NCI-H128 (cell line): ENCODE measurements around the gene RGS19.
A peak's percentile ranks its signal among the peaks of the same experiment; 100 is the strongest.

Experiments used
- DNase-seq: peaks from one replicate; lab custom pipeline; 2025; ENCODE audit not compliant: unreplicated experiment; lab: John Stamatoyannopoulos, UW

Gene RGS19

DNA sequence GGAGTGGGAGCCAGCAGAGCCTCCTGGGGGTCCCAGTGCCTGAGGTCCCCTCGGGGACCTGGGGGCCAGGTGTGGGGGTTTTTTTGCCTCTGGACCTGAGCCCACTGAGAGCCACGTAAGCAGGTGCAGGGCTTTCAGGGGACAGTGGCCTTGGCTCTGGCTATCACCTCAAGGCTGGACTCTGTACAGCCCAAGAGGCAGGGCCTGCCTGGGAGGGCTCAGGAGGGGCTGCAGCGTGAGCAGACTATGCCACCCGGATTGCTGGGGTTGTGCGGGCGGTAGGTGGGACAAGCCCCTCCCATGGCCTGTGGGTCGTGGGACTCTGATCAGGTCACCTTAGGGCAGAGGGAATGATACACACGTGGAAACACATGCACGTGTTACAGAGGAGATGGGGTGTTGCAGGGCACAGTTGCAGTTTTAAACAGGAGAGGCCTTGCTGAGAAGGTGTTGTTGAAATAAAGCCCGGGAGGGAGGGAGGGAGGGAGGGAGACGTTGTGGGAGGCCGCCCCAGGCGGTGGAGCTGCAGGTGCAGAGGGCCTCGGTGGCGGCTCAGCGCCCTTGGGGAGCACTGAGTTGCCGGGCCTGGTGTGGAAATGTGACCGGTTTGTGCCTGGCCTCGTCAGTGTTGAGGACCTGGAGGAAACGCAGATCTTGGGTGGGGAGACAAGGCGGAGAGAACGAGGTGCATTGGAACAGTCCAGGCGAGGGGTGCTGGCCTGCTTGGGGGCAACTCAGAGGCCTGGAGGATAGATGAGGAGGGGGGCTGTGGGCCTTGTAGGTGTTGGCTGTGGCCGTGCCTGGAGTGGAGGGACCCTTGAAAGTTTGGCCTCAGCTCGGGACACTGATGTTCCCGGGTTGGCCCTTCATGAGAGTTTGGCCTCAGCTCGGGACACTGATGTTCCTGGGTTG lies 14.0 kb downstream of the RGS19 start:
- no peak for DNase-seq

DNA sequence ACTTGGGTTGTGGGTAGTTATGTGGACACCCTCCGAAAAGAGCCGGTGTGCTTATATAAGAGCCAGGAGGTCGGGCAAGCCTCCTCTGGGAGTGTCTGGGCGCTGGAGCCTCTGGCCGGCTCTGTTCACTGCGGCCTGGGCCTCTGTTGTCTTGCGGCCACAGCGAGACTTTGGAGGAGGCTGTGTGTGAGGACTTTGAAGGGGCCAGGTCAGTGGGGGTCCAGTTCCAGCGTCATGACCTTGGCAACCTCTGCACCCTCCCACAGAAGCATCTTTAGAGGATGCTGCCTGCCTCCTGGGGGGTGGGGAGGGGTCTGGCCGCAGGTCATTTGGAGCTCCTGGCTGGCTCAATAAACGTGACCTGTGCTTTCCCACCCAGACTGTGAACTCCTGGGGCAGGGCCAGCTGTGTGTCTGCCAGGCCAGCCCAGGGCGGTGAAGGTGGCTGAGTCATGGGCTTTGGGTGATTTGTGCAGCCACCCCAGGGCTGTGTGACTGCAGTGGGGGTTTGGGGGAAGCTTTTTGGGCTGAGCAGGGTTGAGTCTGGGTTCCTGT lies 15.1 kb downstream of the RGS19 start:
- DNase-seq: no peak

DNA sequence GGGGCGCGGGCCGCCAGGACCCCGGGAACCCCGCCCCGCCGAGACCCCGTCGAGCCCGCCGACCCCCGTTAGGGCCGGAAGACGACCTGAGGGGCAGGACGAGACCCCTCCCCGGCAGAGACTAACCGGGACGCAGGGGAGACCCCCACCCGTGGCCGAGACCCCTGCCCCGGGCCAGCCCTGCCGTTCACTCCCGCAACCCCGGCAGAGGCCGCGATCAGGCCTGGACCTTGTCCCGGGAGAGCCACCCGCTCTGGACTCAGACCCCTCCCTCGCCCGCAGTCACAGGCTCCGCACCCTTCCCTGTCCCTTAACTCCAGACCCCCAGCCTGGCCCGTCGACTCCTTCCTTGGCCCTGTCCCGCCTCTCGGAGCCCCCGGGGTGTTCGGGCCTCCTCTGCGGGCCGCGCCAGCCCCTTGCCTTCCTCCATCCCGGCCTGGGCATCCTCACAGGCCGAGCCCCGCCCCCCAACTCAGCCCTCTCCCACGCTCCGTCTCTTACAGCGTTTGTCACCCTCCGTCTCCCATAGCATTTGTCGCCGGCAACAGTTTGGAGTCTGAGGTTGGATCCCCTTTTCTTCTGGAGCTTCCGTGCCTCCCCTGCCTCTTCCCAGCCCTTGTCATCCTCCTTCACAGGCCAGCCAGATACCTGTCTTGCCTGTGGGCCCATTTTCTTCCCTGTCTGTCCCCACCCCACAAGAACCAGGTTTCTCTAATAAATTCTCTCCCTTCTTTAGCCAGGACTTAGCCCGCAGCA lies 15.8 kb downstream of the RGS19 start:
- DNase-seq: no peak

DNA sequence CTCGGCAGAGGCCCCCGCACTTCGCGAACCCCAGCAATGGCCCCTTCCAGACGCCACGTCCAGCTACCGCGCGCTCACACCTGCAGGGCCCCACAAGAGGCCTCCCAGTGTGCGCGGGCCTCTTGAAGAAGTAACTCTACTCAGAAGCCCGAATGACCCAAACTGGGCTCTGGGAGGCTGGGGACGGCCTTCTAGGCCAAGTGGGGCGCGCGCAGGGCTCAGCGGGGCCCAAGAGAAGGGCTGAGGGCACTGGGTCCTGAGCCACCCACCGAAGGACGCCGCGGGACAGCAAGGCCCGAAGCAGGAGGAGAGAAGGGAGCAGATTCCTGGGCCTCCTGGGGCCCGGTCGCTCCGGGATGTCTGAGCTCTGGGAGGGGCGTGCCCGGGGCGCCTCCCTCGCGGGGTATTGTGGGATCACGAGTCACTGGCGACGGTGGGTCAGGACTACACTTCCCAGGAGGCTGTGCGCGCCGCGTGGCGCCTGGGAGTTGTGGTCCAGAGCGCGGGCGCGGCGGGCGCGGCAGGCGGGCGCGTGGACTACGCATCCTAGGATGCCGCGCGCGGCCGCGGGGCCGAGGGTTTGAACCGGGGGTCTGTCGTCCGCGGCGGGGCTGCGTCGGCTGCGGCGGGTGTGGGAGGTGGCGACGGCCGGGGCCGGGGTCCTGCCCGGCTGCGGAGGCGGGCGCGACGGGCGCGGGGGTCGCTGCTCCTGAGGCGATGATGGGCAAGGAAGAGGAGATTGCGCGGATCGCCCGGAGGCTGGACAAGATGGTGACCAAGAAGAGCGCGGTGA lies 16.5 kb downstream of the RGS19 start, which contains the start of gene TCEA2:
Gene TCEA2, plus strand, starts transcription at position 603 of the 793 bp plus-strand sequence. Its CDS starts 115 bp downstream, at position 718.
- DNase-seq: peak; percentile 85

DNA sequence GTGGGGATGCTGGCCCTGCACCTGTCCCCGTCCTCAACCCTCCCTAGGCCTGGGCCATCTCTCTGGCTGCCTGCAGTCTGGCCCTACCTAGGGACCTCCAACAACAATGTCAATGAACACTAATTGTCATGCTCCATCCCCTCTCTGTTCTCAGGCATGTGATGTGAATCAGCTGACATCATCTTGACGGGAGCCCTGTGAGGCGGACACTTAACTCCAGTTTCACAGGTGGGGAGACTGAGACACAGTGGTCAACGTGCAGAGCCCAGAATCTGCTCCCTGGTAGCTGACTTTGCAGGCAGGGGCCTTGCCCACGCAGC lies 17.1 kb downstream of the RGS19 start:
- DNase-seq: no peak

DNA sequence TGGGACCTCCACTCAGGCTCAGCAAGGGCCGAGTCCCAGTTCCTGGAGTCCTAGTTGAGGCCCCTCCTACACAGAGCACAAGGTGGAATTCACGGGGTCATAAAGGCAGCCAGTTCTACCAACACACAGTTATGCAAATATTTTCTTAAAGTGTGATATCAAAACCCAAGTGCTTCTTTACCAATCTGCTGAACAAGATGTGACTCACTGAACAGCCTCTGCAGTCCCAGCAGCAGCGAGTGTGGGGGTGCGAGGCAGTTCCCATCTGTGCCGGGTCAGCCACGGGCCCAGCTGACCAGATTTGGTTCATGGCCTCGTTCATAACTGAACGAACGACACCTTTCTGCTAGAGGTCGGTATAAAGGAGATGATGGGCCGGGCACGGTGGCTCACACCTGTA lies 20.8 kb downstream of the RGS19 start:
- no peak for DNase-seq

DNA sequence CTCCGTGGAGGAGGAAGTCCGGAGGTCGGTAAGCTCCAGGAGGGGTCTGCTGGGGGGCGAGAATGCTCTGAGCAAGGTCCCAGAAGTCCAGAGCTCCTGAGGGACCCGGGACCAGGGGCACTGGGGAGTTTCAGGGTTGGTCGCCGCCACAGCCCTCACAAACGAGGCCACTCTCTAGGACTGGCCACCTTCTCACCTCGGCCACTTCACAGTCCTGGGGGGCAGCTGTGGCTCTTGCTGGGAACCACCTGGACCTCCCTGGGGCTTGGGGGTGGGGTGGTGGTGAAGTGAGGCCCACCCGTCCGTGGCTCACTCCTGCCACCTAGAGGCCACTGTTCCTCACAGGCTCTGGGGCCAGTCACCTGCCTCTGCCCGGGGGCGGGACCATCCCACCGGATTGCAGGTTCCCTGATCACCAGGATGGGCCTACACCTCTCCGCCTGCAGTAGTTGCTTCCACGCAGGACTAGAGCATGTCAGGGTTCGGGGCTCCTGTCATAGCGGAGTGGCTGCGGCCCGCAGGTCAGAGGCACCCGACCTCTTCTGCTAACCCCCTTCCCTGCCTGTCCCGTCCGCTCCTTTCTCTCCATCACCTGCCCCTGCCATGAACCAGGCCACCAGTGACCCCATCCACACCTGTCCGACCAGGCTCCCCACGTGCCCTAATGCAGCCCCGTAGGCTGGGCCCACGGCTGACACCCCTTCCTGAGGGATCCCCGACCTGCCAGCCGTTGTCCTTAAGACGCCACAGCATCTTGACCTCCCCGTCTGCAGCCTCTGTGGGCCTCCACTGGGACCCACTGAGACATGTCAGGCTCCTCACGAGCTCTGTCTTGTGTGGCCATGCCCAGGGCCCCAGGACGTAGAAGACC lies 21.5 kb downstream of the RGS19 start:
- peak; percentile 41 for DNase-seq

DNA sequence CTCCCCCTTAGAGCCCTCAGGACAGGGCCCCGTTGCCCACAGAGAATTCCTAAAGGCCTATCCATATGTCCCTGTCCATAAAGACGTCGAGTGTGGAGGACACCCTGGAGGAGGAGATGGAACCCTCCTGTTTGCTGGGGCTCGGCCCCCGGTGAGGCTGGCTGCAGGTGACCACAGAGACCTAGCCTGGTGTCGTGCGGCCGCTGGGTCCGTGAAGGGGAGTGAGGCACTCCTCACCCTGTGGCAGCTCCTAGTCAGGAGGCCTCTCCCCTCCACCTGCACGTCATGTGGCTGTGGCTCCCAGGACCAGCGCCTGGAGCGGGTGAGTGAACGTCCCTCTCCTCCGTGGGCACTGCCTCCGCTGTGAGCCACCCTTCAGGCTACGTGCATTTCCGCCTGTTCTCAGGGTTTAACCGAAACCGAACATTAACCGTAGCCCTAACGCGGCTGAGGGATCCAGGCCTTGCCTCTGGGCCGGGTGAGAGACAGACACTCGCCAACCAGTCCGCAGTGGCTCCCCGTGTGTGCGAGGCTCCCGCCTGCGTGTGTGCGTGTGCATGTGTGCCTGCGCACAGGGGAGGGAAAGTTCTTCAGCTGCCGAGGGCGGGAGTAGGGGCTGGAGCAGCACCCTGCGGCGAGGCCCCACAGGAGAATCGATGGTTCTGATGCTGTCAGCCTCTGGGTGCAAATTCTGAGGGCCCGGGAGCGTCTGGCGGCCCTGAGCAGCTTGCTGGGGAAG lies 22.3 kb downstream of the RGS19 start:
- no peak for DNase-seq

DNA sequence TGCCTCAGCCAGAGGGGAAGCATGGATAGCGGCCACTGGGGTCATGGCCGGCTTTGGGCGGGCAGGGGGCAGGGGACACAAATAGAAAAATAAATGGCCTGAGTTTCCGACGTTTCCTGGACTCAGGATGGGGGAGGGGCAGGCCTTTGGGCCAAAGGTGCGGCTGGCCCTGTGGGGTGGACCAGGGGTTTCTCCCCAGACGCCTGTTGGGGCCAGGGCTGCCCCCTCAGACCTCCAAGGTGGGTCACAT lies 22.8 kb downstream of the RGS19 start:
- no peak for DNase-seq

DNA sequence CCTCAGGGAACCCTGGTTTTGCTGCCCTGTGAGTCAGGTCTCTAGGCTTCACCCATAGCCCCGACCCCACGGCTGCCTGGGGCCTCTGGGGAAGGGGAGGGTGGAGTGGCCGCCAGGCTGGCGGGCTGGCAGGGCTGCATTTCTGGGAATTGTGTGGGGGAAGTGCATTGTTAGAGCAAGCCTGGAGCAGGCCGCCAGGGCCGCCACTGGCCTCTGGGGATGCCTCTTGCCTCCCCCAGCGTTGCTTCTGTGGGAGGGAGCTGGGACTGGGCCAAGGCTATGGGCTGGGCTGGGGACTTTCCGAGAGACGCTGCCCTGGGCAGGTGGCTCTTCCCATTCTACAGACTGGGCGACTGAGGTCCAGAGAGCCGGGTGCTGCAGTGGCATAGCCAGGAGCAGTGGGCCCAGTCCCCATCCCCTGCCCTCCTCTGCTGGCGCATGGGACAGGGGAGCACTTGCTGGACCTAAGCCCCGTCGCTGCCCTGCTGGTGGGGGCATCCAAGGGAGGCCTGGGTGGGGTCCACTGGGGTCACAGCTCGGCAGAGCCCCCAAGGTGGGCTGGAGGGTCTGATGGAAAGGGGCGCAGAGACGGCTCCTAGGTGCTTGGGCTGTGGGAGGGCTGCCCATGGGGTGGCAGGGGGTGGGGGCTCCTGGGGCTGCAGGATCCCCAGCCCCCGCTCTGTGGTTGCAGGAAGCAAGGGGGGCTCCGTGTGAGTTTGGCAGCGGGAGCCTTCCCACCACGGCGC lies 23.3 kb downstream of the RGS19 start:
- DNase-seq: no peak

DNA sequence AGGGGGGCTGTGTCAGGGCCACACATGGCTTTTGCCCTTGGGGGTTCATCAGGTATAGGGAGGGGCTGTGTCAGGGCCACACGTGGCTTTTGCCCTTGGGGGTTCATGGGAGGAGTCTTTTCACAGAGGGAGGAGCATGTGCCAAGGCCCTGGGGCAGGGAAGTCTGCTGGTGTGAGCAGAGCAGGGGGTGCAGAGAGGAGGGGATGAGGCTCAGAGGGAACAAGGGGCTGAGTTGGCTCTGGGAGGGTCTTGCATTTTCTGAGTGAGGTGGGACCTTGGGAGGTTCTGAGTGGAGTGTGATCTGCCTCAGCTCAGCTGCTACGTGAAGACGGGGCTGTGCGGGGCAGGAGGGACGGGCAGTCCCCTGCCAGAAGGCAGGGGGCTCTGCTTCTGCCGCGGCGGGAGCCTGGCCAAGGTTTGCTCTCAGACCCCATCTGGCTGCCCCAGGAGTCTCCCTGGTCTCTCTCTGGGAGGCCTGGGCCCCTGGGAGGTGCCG lies 23.9 kb downstream of the RGS19 start:
- no peak for DNase-seq

DNA sequence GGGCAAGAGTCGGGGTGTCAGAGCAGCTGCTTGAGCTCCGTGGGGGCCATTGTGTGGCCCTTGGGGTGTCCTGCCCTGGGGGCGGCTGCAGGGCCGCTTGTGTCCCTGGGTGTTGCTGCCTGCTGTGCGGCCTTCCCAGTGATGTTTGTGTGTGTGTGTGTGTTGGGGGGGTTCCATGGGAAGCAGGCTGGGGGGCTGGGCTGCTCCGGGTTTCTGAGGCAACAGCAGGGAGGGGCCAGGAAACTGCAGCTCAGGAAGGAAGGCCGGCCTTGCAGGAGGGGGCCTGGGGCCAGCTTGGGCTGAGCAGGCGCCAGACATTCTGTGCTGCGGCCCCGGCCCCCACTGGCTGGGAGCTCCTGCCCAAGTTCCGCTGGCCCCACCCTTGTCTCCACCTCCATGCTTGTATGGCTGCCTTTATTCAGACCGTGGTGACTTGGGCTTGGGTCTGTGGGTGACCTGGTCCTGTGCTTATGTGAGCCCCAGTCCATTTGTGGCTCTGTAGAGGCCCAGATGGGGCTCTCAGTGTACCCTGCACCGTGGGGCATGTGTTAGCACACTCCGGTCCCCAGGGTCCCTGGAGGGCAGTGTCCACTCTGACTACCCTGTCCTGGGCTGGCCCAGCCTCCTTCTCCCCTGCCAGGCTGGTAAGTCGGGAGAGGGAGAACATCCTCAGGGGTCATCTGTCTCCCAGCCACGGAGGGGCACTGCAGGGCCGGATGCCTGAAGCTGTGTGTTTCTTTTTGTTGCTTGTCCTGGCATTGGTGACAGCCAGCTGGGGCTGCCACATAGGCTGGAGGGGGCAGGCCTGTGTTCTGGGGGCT lies 25.3 kb downstream of the RGS19 start:
- no peak for DNase-seq

DNA sequence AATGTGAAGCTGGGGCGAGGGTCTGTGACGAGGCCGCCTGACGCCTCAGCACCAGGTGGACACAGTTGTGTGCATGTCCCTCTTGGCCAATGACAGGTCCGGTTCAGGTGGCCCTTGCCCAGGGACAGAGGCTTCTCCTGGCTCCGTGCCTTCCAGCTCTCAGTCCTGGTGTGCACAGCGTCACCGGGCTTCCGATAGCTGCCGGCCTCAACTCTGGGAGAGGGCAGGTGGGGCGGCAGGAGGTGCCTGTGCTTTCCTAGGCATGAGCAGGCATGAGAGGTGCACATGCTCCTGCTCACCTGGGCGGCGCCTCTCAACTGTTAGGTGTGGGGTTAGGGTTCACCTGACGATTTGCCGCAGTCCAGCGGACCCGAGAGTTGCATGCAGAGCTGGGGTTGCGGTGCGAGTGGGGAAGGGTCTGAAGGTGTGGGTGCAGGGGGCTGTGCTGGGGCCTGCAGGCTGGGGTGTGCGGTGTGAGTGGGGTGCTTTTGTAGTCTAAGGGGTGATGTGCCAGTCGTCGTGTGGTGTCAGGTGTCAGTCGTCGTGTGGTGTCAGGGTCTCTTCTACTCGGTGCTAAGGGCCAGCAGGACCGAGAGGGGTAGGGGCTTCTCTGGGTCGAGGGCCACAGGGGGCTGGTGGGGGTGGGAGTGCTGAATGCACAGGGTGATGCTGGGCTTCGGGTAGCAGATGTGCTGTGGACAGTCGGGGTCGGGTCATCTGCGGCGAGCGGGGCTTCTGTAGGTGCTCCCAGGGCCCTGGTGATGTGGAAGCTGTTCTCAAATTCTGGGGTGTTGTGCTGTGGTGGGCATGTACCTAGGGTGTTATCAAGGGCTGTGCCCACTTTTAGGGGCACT lies 26.1 kb downstream of the RGS19 start:
- DNase-seq: no peak

DNA sequence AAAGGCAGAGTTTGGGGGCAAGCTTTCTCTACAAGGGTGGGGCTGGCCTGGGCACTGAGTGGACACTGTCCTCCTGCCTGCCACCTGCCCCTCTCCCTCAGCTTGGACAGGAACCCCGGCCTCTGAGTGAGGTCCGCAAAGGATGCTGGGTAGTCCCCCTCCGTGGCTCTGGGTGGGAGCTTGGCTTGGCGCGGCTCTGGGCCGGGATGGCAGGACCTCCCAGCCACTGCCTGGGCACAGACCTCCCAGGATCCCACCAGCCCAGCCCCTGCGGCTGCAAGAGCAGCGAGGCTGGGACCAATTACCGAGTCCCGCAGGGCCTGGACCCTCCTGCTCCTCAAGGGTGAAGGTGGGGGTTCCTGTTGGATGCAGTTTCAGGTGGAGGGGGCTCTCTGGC lies 27.0 kb downstream of the RGS19 start:
- DNase-seq: no peak

DNA sequence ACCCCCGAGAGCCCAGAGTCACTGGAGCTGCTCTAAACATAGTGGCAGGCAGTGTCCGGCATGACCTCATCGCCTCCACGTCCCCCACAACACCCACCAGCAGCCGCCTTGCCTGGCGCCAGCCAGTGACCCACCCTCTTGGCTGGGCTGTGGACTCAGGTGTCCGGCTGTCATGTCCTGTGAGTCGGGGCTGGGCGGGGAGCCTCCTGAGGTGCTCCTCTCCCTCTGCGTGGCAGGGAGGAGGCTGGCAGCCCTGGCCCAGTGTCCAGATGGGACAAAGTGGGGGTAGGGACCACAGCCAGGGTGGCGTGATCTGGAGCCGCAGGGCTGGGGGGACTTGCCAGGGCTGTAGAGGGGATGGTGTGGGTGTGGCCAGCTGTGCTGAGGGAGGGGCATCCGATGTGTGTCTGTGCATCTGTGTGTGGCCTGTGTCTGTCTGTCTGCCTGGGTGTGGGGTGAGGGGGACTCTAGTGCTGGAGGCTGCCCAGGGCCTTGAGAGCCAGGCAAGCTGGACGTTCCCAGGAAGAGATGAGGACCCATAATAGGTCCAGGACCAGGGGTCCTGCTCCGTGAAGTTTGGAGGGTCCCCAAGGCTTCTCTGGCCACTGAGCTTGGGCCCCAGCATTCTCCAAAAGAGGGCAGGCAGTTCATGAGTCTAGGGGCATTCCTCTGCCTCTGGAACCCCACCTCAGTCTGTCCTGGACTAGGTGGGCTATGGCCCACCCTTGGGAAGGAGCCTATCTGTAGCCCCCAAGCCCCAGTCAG lies 27.6 kb downstream of the RGS19 start:
- DNase-seq: no peak

DNA sequence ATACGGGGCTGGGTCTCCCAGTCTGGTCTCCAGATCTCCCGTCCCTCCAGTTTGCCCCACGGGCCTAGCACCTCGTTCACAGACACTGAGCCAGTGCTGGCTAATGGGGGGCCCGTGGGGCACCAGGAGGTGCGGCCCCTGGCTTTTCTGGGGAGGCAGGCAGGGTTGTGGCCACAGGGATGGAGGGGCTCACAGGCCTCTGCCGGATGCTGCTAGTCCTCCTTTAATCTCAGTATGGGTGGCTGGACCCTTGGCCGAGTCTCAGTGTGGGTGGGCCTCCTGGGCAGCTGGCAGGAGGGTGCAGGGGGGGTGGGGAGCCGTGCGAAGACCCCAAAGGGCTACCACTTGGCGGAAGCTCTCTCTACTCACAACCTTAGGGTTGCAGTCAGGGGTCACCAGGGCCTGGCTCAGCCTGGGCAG lies 28.3 kb downstream of the RGS19 start:
- DNase-seq: no peak
